GM23338 (cell line): ENCODE results near the gene BBLN. TPM values are rescaled to one million over a fixed set of nuclear protein-coding genes. Genes with fewer than 3 reads are reported as not detected.

ENCODE experiments used
- ATAC-seq: fragments of 200-7000 bp; cut with Tn5 transposase; 3 replicates; pipeline ENCODE4 v1.9.1; 2020
- DNase-seq: peaks from one replicate; pipeline ENCODE4 v3.0.0-alpha.2; 2015; ENCODE audit warnings: low spot score
- H2AFZ ChIP-seq: fragments of 200-600 bp; sonication (generic); 2 replicates; pipeline ENCODE4 v1.8.0; 2016; ENCODE audit warnings: antibody characterized with exemption, mild to moderate bottlenecking, moderate library complexity
- H3F3A ChIP-seq: fragments of 200-600 bp; sonication (generic); replicated peaks from 2 replicates; pipeline ENCODE4 v1.8.0; 2017; ENCODE audit warnings: antibody characterized with exemption, mixed run types, low read depth
- H3K27ac ChIP-seq: fragments of 200-600 bp; sonication (generic); 2 replicates; pipeline ENCODE4 v1.6.1; 2016; ENCODE audit warnings: low read depth
- H3K27me3 ChIP-seq: fragments of 200-600 bp; sonication (generic); 2 replicates; pipeline ENCODE4 v1.8.0; 2016; ENCODE audit warnings: mild to moderate bottlenecking, mixed run types, moderate library complexity; ENCODE audit not compliant: insufficient read depth
- H3K36me3 ChIP-seq: fragments of 200-600 bp; sonication (generic); 2 replicates; pipeline ENCODE4 v1.8.0; 2016; ENCODE audit warnings: mild to moderate bottlenecking; ENCODE audit not compliant: insufficient read depth
- H3K4me1 ChIP-seq: fragments of 200-600 bp; sonication (generic); 2 replicates; pipeline ENCODE4 v1.8.0; 2016; ENCODE audit warnings: mild to moderate bottlenecking, moderate library complexity; ENCODE audit not compliant: insufficient read depth
- H3K4me2 ChIP-seq: fragments of 200-600 bp; sonication (generic); 2 replicates; pipeline ENCODE4 v1.7.1; 2017; ENCODE audit warnings: mixed run types
- H3K4me3 ChIP-seq: fragments of 200-600 bp; sonication (generic); 2 replicates; pipeline ENCODE4 v1.6.1; 2016; ENCODE audit warnings: mixed run types
- H3K79me2 ChIP-seq: fragments of 200-600 bp; sonication (generic); replicated peaks from 2 replicates; pipeline ENCODE4 v1.8.0; 2017; ENCODE audit warnings: mild to moderate bottlenecking; ENCODE audit not compliant: insufficient read depth
- H3K9me2 ChIP-seq: fragments of 200-600 bp; sonication (generic); 2 replicates; pipeline ENCODE4 v1.8.0; 2017; ENCODE audit not compliant: insufficient read depth
- H4K20me1 ChIP-seq: fragments of 200-600 bp; sonication (generic); replicated peaks from 2 replicates; pipeline ENCODE4 v1.8.0; 2017; ENCODE audit warnings: mild to moderate bottlenecking; ENCODE audit not compliant: insufficient read depth
- H3K27ac Mint-ChIP-seq: 2 replicates; pipeline ENCODE4 v1.8.0; 2020; ENCODE audit warnings: inconsistent platforms, mild to moderate bottlenecking, moderate library complexity, mixed read lengths
- H3K27me3 Mint-ChIP-seq: 3 replicates; pipeline ENCODE4 v1.8.0; 2022; ENCODE audit warnings: low read depth, mild to moderate bottlenecking, moderate library complexity, mixed read lengths, inconsistent platforms; ENCODE audit not compliant: insufficient read depth, poor library complexity
- H3K36me3 Mint-ChIP-seq: 3 replicates; pipeline ENCODE4 v1.8.0; 2021; ENCODE audit warnings: low read depth, mild to moderate bottlenecking, inconsistent platforms, moderate library complexity, mixed read lengths
- H3K4me1 Mint-ChIP-seq: 3 replicates; pipeline ENCODE4 v1.8.0; 2020; ENCODE audit warnings: mild to moderate bottlenecking, inconsistent platforms, mixed read lengths
- H3K4me3 Mint-ChIP-seq: 3 replicates; pipeline ENCODE4 v1.8.0; 2021; ENCODE audit warnings: moderate library complexity, mild to moderate bottlenecking, inconsistent platforms, mixed read lengths
- H3K9me3 Mint-ChIP-seq: 3 replicates; pipeline ENCODE4 v1.8.0; 2020; ENCODE audit warnings: moderate library complexity, mild to moderate bottlenecking, inconsistent platforms, mixed read lengths
- CREB1 ChIP-seq: fragments of 250-450 bp; sonication (Bioruptor Pico); IDR thresholded peaks from 2 replicates; pipeline ENCODE4 v1.5.0; 2020; ENCODE audit warnings: low read depth, mild to moderate bottlenecking, moderate library complexity
- JUNB ChIP-seq: IDR thresholded peaks from one replicate; pipeline ENCODE4 v1.6.1; 2016; ENCODE audit warnings: antibody characterized with exemption; ENCODE audit not compliant: unreplicated experiment
- NANOG ChIP-seq: IDR thresholded peaks from 2 replicates; pipeline ENCODE4 v1.6.1; 2016; ENCODE audit warnings: antibody characterized with exemption, borderline replicate concordance
- POLR2AphosphoS5 ChIP-seq: IDR thresholded peaks from 2 replicates; pipeline ENCODE4 v1.6.1; 2016; ENCODE audit warnings: antibody characterized with exemption, low read depth
- STAT1 ChIP-seq: IDR thresholded peaks from one replicate; pipeline ENCODE4 v1.6.1; 2016; ENCODE audit warnings: antibody characterized with exemption; ENCODE audit not compliant: unreplicated experiment
- ZNF114 ChIP-seq: fragments of 250-450 bp; sonication (Bioruptor Pico); IDR thresholded peaks from 2 replicates; pipeline ENCODE4 v1.5.0; 2020; ENCODE audit warnings: mild to moderate bottlenecking, moderate library complexity
- ZNF331 ChIP-seq: fragments of 250-450 bp; sonication (Bioruptor Pico); IDR thresholded peaks from 2 replicates; pipeline ENCODE4 v1.5.0; 2020; ENCODE audit warnings: low read depth, mild to moderate bottlenecking, moderate library complexity
- polyA plus RNA-seq: library from polyadenylated mRNA; unstranded; fragments of >200 nt; fragmentation: Nextera tagmentation; extraction: Ambion mirVana; gene quantifications from 2 replicates; pipeline ENCODE4 v1.2.1, GENCODE V29; 2016
- total RNA-seq: library from RNA; depleted of rRNA; stranded (reverse); fragments of >200 nt; shearing (Covaris generic); gene quantifications from 2 replicates; pipeline ENCODE4 v1.2.3, GENCODE V29; 2014
- TF ChIP-seq, protein P1 (sequence below): IDR thresholded peaks from one replicate; pipeline ENCODE4 v1.6.1; 2018; ENCODE audit warnings: antibody characterized with exemption; ENCODE audit not compliant: unreplicated experiment
- TF ChIP-seq, protein P2 (sequence below), 2 experiments: fragments of 200-600 bp in 1 of 2; sonication (generic) in 1 of 2; conservative IDR thresholded peaks; 2 replicates each; pipeline versions ENCODE4 v1.5.1 to v1.6.1; 2016 to 2017; ENCODE audit warnings: antibody characterized with exemption in 2 of 2, low read depth in 2 of 2, mild to moderate bottlenecking in 2 of 2, moderate library complexity in 1 of 2
- TF ChIP-seq, protein P3 (sequence below): IDR thresholded peaks from 2 replicates; pipeline ENCODE4 v1.6.1; 2016; ENCODE audit warnings: antibody characterized with exemption

Gene BBLN
- total and polyA plus RNA-seq, 2 experiments from 2014 or later = 171 to 246 TPM

DNA sequence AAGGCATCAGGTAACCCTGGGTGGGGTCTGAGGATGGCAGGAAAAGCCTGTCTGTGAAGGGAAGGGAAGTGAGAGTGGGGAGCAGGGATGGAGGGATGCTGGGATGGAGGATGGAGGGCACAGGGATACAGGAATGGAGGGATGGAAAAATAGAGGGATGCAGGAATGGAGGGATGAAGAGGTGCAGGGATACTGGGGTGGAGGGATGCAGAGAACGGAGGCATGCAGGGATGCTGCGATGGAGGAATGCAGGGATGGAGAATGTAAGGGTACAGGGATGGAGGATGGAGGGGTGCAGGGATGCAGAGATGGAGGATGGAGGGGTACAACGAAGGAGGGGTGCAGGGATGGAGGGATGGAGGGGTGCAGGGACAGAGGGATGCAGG, 41.6 kb upstream of the BBLN start (continued):
- TF ChIP-seq, protein P1, sequence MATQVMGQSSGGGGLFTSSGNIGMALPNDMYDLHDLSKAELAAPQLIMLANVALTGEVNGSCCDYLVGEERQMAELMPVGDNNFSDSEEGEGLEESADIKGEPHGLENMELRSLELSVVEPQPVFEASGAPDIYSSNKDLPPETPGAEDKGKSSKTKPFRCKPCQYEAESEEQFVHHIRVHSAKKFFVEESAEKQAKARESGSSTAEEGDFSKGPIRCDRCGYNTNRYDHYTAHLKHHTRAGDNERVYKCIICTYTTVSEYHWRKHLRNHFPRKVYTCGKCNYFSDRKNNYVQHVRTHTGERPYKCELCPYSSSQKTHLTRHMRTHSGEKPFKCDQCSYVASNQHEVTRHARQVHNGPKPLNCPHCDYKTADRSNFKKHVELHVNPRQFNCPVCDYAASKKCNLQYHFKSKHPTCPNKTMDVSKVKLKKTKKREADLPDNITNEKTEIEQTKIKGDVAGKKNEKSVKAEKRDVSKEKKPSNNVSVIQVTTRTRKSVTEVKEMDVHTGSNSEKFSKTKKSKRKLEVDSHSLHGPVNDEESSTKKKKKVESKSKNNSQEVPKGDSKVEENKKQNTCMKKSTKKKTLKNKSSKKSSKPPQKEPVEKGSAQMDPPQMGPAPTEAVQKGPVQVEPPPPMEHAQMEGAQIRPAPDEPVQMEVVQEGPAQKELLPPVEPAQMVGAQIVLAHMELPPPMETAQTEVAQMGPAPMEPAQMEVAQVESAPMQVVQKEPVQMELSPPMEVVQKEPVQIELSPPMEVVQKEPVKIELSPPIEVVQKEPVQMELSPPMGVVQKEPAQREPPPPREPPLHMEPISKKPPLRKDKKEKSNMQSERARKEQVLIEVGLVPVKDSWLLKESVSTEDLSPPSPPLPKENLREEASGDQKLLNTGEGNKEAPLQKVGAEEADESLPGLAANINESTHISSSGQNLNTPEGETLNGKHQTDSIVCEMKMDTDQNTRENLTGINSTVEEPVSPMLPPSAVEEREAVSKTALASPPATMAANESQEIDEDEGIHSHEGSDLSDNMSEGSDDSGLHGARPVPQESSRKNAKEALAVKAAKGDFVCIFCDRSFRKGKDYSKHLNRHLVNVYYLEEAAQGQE = no peak
- TF ChIP-seq ZNF331 (CRISPR knock-in tag) (no peak), CREB1 (CRISPR knock-in tag) (no peak), POLR2AphosphoS5 (no peak), NANOG (no peak), JUNB (no peak)
- TF ChIP-seq, protein P2, sequence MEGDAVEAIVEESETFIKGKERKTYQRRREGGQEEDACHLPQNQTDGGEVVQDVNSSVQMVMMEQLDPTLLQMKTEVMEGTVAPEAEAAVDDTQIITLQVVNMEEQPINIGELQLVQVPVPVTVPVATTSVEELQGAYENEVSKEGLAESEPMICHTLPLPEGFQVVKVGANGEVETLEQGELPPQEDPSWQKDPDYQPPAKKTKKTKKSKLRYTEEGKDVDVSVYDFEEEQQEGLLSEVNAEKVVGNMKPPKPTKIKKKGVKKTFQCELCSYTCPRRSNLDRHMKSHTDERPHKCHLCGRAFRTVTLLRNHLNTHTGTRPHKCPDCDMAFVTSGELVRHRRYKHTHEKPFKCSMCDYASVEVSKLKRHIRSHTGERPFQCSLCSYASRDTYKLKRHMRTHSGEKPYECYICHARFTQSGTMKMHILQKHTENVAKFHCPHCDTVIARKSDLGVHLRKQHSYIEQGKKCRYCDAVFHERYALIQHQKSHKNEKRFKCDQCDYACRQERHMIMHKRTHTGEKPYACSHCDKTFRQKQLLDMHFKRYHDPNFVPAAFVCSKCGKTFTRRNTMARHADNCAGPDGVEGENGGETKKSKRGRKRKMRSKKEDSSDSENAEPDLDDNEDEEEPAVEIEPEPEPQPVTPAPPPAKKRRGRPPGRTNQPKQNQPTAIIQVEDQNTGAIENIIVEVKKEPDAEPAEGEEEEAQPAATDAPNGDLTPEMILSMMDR (conservative IDR thresholded peaks at IDR 0.05; ENCODE audit: low read depth in 2 of 2) = no peak

DNA sequence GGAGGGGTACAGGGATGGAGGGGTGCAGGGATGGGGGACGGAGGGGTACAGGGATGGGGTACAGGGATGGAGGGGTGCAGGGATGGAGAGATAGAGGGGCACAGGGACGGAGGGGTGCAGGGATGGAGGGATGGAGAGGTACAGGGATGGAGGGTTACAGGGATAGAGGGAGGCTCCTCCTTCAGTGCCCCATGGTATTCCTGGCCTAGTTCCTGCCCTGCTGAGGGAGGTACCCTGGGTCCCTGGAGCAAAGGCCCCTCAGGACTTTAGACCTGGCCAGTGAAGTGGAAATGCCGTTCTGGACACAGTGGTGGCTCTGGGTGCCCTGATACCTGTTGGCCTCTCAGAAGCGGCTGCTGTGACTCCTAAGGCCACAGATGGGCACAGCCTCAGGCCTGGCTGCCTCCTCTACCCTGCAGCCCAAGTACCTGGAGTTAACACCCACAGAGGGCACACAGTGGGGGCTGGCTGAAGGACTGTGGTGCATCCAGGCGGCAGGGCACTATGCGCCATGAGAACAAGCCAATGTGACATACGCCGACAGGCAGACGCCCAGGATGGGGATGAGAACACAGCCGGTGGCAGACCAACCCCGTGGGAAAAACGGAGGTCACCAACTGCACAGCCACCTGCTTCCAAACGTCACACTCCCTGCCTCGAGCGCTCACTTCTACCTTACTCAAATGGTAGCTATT, 40.9 kb upstream of the BBLN start:
- no peak for ATAC-seq
- DNase-seq = no peak
- Mint-ChIP-seq H3K4me1 (peaks cover 10% of the 10 kb centered on the region), H3K27me3 (peaks cover 19% of the 10 kb centered on the region), H3K4me3 (no peak overlapping the region), H3K27ac (no peak overlapping the region), H3K9me3 (no peaks in the 10 kb centered on the region), H3K36me3 (peaks cover 33% of the 10 kb centered on the region)
- H3K4me1 ChIP-seq = peaks cover 6% of the 10 kb centered on the region; the same call in 1 of the 2 replicates
- no peak overlapping the region for H3K4me2 ChIP-seq
- peaks cover 5% of the 10 kb centered on the region; the same call in 1 of the 2 replicates for H4K20me1 ChIP-seq
- no peak overlapping the region for H2AFZ ChIP-seq
- peaks cover 7% of the 10 kb centered on the region; the same call in 1 of the 2 replicates for H3F3A ChIP-seq
- H3K36me3 ChIP-seq = 0 out of 2 replicates have a peak, but pooled peaks cover 4% of the 10 kb centered on the region
- H3K79me2 ChIP-seq = no peaks in the 10 kb centered on the region
- no peak overlapping the region for H3K27ac ChIP-seq
- H3K4me3 ChIP-seq = no peak overlapping the region
- no peaks in the 10 kb centered on the region for H3K9me2 ChIP-seq
- H3K27me3 ChIP-seq = no peaks in the 10 kb centered on the region
- TF ChIP-seq JUNB = no peak
- no peak for TF ChIP-seq POLR2AphosphoS5
- TF ChIP-seq, protein P3, sequence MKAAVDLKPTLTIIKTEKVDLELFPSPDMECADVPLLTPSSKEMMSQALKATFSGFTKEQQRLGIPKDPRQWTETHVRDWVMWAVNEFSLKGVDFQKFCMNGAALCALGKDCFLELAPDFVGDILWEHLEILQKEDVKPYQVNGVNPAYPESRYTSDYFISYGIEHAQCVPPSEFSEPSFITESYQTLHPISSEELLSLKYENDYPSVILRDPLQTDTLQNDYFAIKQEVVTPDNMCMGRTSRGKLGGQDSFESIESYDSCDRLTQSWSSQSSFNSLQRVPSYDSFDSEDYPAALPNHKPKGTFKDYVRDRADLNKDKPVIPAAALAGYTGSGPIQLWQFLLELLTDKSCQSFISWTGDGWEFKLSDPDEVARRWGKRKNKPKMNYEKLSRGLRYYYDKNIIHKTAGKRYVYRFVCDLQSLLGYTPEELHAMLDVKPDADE = no peak
- TF ChIP-seq, protein P2 (conservative IDR thresholded peaks at IDR 0.05; ENCODE audit: low read depth in 2 of 2) = no peak
- no peak for TF ChIP-seq ZNF114
- no peak for TF ChIP-seq NANOG
- TF ChIP-seq, protein P1 = no peak
- no peak for TF ChIP-seq STAT1
